HG02840 (cell line): ENCODE results near the gene C10orf90.

Source experiments
- ATAC-seq: cut with Tn5 transposase; IDR thresholded peaks from one replicate; pipeline ENCODE4 v1.9.1; 2021; ENCODE audit warnings: mild to moderate bottlenecking, moderate library complexity, moderate number of reproducible peaks; ENCODE audit not compliant: unreplicated experiment, low FRiP score

Gene C10orf90

DNA sequence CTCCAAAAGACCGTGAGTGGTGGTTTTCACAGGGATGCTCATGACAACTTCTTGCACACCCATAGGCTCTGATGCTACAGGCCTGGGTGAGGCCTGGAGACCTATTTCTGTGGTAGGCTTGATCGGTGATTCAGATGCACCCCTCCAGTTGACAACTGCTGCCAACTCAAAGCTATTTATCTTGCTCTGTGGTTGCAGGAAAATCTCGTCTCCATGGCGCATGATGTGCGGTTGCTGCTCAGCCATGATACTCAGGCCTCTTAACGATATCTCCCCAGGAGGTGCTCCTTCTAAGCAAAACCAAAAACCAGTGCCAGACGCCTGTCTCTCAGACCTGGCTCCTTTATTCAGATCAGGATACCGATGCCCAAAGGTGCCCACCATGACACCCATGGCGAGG, 31.4 kb downstream of the C10orf90 start:
- ATAC-seq: no peak

DNA sequence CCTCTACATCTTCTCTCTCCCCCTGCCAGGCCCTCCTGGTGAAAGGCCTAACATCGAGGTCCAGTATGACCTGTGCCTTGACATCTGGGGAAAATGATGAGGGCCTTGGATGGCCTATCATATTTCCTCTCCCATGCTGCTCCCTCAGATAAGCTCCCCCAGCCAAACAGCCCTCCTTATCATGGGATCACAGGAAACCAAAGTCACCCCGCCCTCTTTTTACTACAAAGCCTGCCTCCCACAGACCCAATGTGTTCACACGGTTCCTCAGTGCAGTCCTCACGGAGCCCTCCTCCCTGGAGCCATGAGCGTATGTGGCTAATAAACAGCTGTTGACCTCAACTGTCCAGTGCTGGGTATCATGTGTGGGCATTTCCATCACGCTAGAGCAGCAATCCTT, 32.0 kb downstream of the C10orf90 start:
- no peak for ATAC-seq

DNA sequence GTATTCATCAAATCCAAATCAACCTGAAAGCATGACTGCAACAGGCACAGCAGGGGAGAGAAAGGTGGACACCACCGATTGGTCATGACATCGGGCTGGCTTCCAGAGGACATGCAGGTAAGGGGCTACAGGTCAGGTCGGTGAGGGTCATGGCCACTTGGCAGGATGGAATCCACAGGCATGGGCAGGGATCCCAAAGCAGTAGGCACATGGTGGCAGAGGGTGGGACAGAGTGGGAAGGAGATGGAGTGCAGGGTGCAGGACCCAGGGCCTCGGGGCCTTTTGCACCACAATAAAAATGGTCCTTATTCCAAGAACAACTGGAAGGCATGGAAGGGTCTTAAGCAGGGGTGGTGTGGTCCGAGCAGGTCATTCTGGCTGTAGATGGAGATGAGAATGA, 33.0 kb downstream of the C10orf90 start:
- no peak for ATAC-seq

GRCh38 chr10:126634911-126635310, 35.6 kb downstream of the C10orf90 start:
- no peak for ATAC-seq

DNA sequence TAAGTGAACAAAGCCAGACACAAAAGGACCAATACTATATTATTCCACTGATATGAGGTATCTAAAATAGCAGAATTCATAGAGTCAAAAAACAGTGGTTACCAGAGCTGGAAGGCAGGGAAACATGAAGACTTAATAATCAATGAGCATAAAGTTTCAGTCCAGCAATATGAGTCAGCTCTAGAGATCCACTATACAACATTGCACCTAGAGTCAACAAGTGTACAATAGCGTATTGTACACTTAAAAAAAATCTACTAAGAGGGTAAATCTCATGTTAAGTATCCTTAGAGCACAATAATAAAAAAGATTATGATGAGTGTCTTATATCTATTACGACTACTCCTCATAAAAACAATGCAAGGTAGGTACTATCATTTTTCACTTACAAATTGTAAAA, 36.1 kb downstream of the C10orf90 start:
- ATAC-seq: no peak

- no peak for ATAC-seq
Measured at GRCh38 chr10:126632705-126633104, 37.8 kb downstream of the C10orf90 start.

- ATAC-seq: no peak
Measured at GRCh38 chr10:126629925-126630624, 40.4 kb downstream of the C10orf90 start.

- no peak for ATAC-seq
Measured at GRCh38 chr10:126628746-126629145, 41.7 kb downstream of the C10orf90 start.

- no peak for ATAC-seq
Measured at GRCh38 chr10:126621846-126622245, 48.6 kb downstream of the C10orf90 start.

GRCh38 chr10:126618466-126618865, 52.0 kb downstream of the C10orf90 start:
- no peak for ATAC-seq

- ATAC-seq: no peak
Measured at GRCh38 chr10:126617733-126618132, 52.8 kb downstream of the C10orf90 start.

- ATAC-seq: no peak
Measured at GRCh38 chr10:126617208-126617607, 53.3 kb downstream of the C10orf90 start.

DNA sequence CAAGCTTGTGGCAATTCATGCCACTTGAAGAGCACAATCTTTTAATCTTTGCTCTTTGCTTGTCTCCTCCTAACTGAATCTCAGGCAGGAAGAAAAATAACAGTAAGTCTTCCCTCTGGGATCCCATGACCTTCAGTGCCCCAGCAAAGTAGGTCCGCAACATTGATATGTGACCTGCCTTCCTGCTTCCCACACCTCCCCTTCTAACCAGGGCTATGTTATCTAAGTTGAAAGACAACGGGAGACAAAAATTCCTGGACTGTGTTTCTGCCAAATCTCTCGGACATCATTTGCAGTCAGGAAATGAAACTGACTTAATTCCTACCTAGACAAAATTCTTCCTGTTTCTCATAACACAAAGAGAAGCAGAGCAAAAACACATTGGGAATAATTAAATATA, 53.8 kb downstream of the C10orf90 start:
- ATAC-seq: no peak

- no peak for ATAC-seq
Measured at GRCh38 chr10:126611303-126611702, 59.2 kb downstream of the C10orf90 start.

DNA sequence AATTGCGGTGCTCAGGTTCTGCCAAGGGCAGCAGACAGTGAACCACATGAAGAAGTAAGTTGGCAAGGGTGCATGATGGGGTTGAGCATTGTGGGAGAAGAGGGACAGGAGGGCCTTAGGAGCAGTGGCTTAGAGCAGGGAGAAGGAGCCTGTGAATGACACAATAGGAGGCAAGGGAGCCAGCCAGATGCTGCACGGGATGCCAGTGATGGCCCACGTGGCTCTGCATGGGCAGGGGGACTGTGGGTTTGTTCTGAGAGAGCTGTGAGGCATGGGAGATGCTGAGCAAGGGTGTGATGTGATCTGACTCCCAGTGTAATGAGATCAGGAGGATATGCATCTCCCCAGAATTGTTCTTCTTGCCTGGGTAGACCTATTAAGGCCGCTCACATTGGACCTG, 60.9 kb downstream of the C10orf90 start:
- no peak for ATAC-seq

DNA sequence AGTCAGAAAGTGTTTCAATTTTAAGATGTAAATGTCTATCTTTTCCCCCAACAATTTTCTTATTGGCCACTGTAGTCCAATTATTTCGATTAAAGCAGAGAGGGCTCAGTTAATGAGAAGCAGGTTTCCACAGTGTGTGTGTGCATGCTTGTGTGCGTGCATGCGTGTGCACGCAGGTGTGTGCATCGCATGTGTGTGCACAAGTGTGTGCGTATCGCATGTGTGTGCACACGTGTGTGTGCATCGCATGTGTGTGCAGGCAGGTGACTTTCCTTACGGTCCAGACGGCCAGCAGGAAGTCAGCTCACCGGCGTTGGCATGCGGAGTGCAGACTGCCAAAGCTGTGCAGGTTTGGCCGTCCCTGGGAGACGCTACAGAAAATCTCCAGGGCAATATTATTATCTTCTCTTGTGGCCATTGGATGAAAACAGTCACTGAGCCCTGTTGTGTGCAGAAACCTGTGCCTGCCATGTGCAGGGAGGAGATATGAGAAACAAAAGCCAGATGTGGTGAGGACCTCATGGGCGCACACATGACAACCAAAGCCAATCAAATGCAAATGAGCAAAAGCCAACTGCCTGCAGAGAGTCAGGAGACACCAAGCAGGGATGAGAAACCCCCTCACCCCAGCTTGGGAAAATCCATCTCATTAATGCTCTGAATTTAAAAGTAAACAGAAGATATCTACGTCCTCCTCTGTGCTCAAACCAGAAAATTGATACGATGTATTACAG, 70.4 kb downstream of the C10orf90 start:
- no peak for ATAC-seq

DNA sequence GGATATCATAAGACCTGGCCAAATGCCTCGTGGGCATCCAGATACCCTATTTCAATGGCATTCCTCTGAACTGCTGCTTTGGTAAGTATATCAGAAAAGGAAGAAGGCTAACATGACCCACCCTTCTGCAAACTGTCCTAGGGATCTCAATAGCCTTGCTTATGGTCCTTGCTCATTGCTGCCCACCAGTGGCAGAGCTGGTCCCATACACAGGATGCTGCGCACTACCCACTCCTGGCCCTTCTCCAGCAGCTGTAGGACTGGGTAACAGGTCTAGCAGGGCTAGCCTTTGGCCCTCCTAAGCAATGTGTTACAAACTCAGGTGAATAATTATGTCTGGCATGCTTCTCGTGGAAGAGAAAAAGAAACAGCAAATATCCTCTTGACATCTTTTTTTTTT, 72.5 kb downstream of the C10orf90 start:
- ATAC-seq: no peak

DNA sequence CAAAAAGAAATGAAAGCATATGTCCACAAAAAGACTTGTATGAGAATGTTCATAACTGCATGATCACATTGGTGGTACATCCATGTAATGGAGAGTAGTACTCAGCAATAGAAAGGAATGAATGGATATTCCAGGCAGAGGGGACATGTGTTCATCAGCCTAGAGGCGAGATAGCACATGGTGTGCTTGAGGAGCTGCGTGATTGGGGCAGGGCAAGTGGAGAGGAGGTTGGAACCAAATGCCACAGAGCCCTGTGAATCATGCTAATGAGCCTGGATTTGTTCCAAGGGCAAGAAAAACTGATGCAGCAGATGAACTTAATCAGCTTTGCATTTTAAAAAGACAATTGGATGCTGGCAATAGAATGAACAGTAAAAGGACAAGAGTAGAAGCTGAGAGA, 73.3 kb downstream of the C10orf90 start:
- ATAC-seq: no peak

GRCh38 chr10:126596472-126597016, 73.9 kb downstream of the C10orf90 start:
- ATAC-seq: no peak

DNA sequence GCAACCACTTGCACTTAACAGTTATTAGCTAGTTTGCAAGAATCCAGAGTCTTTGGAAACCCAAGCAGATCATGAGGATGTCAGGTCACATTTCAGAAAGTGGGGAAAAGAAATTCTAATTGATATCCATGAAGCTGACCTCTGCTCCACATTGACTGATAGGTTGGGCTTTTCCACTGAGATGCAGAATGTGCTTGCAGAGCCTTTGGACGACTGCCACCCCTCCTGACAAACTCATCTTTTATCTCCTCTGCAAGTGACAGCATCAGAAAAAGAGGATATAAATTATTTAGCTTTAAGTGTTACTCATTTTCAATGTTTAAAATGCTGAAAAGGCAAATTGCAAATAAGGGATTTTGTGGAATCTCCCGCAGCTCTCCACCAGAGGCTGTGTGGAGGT, 75.3 kb downstream of the C10orf90 start:
- no peak for ATAC-seq

- ATAC-seq: no peak
Measured at GRCh38 chr10:126593968-126594701, 76.4 kb downstream of the C10orf90 start.
